Measurements from ENCODE around the gene ESPN. TPM values are rescaled to one million over a fixed set of nuclear protein-coding genes. Genes with fewer than 3 reads are reported as not detected.

The ESPN gene
- total RNA-seq, 1 donor from 2014 or later, result 25.7 TPM

DNA sequence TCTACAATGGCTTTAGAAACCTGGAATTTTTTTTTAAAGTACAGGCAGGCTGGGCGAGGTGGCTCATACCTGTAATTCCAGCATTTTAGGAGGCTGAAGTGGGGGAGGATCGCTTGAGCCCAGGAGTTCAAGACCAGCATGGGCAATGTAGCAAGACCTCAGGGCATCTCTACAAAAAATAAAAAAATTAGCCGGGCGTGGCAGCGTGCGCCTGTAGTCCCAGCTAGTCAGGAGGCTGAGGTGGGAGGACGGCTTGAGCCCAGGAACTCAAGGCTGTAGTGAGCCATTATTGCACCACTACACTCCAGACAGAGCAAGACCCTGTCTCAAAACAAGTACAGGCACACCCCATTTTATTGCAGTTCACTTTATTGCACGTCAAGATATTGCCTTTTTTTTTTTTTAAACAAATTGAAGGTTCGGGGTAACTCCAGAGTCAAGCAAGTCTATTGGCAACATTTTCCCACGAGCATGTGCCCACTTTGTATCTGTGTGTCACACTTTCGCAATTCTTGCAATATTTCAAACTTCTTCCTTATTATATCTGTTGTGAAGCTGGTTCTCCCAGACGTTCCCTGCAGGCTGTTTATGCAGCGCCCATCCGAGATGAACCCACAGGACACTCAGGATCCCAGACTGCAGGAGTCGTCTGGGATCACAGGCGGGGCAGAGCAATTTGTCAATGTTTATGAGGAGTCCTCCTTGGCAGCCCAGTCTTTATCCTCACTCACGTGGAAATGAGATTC, 9.5 kb upstream of the ESPN start:
- DNase-seq, result no peak
- no peak for TF ChIP-seq CTCF (IDR thresholded peaks at IDR 0.05; ENCODE audit: partially characterized antibody, unreplicated experiment)
- Mint-ChIP-seq H3K27ac (ENCODE audit: unreplicated experiment) (peak overlapping the region; percentile 49), H3K9me3 (ENCODE audit: unreplicated experiment) (peaks cover 6% of the 10 kb centered on the region), H3K4me3 (ENCODE audit: unreplicated experiment) (no peak overlapping the region), H3K27me3 (ENCODE audit: unreplicated experiment) (peaks cover 14% of the 10 kb centered on the region), H3K4me1 (ENCODE audit: low read depth, unreplicated experiment) (peaks cover 8% of the 10 kb centered on the region), H3K36me3 (ENCODE audit: unreplicated experiment) (no peaks in the 10 kb centered on the region)

DNA sequence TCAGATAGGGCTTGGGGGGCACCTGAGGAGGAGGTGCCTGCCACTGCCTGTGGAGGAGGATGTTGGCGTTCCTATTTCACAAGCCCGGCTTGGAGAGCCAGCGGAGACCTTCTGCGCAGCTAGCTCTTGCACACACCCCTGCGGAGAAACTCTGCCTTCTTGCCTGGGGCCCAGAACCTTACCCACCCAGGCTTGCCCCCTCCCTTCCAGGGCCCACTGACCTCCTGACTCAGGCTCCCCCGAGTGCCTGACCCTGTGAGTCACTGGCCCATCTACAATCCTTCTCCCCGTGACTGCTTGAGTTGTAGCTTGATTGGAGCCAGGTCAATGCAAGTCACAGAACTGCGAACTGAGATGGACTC, 8.3 kb upstream of the ESPN start:
- H3K27ac Mint-ChIP-seq (ENCODE audit: unreplicated experiment), result no peak overlapping the region
- H3K4me3 Mint-ChIP-seq (ENCODE audit: unreplicated experiment), result peak overlapping the region; percentile 34
- TF ChIP-seq CTCF (IDR thresholded peaks at IDR 0.05; ENCODE audit: partially characterized antibody, unreplicated experiment), result no peak
- H3K36me3 Mint-ChIP-seq (ENCODE audit: unreplicated experiment), result no peaks in the 10 kb centered on the region
- H3K27me3 Mint-ChIP-seq (ENCODE audit: unreplicated experiment), result peaks cover 17% of the 10 kb centered on the region
- no peak for DNase-seq
- peaks cover 8% of the 10 kb centered on the region for H3K9me3 Mint-ChIP-seq (ENCODE audit: unreplicated experiment)
- peaks cover 8% of the 10 kb centered on the region for H3K4me1 Mint-ChIP-seq (ENCODE audit: low read depth, unreplicated experiment)

DNA sequence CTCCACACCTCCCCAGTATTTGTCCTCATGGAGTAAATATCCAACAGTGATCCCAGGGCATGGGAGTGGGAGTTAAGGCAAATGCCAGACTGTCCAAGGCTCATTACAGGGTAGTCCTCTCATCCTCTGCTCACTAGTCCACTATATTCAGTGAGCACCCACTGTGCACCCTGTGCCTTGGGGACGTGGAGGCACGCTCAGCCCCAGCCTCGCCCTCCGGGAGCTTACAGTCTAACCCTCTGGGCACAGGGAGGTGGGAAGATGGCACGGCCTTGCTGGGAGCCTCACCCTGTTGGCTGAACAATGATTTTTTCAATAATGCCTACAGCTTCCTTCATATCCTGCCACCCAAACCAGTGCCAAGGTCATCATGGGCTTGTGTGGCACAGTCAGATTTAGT, 7.7 kb upstream of the ESPN start:
- Mint-ChIP-seq H3K27me3 (ENCODE audit: unreplicated experiment) (peaks cover 21% of the 10 kb centered on the region), H3K4me3 (ENCODE audit: unreplicated experiment) (no peak overlapping the region)

DNA sequence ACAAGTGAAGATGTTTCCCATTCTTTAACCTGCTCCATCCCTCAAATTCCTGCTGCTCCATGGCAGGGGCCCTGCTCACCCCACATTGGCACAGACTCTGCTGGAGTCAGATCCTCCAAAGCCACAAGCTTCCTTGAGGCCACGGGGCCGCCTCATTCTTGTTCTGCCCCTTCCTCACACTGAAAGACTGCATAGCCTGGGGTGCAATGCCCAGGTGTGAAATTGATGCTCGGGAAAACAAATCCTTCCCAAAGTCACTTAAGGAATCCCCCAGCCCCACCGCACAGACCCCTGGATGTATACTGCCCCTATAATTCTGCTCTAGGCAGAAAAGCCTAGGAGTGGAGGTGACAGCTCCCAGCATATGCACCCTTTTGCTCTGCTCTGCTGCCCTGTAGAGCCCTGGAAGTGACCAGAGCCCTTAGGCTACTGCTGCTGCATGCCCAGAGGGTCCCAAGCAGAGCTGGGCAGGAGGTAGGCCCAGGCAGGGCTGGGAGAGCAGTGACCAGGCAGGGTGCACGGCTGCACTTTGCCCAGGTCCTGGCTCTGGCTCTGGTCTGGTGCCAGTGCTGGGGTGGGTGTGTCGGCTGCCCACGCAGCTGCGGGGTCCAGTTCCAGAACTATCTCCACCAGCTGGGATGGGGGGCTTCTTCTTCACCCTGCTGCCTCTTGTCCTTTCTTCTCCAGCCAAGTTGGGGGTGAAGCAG, 6.5 kb upstream of the ESPN start:
- no peak overlapping the region for H3K27ac Mint-ChIP-seq (ENCODE audit: unreplicated experiment)
- H3K9me3 Mint-ChIP-seq (ENCODE audit: unreplicated experiment), result peaks cover 11% of the 10 kb centered on the region
- H3K36me3 Mint-ChIP-seq (ENCODE audit: unreplicated experiment), result no peaks in the 10 kb centered on the region
- peaks cover 24% of the 10 kb centered on the region for H3K27me3 Mint-ChIP-seq (ENCODE audit: unreplicated experiment)
- no peak for DNase-seq
- no peak for TF ChIP-seq CTCF (IDR thresholded peaks at IDR 0.05; ENCODE audit: partially characterized antibody, unreplicated experiment)
- peak overlapping the region; percentile 74 for H3K4me3 Mint-ChIP-seq (ENCODE audit: unreplicated experiment)
- peaks cover 8% of the 10 kb centered on the region for H3K4me1 Mint-ChIP-seq (ENCODE audit: low read depth, unreplicated experiment)

More for the DNA sequence above, 7.7 kb upstream of the ESPN start:
- TF ChIP-seq CTCF (IDR thresholded peaks at IDR 0.05; ENCODE audit: partially characterized antibody, unreplicated experiment), result no peak
- Mint-ChIP-seq H3K27ac (ENCODE audit: unreplicated experiment) (no peak overlapping the region), H3K36me3 (ENCODE audit: unreplicated experiment) (no peaks in the 10 kb centered on the region), H3K4me1 (ENCODE audit: low read depth, unreplicated experiment) (peaks cover 8% of the 10 kb centered on the region), H3K9me3 (ENCODE audit: unreplicated experiment) (peaks cover 11% of the 10 kb centered on the region)
- no peak for DNase-seq

Measured in glutamatergic neuron (in vitro differentiated cells).